Measurements from ENCODE around the gene RAB33B.

- TF ChIP-seq CTCF (IDR thresholded peaks at IDR 0.05) = no peak
- no peak for TF ChIP-seq POLR2A (IDR thresholded peaks at IDR 0.05)
Observed at GRCh38 chr4:139419388-139419914, 34.5 kb upstream of the RAB33B start.
